HG03280 (cell line): ENCODE results near the gene AWAT2.
"Not testable (repeated sequence)": the region's sequence is repeated elsewhere in the genome, so short reads cannot be mapped to it uniquely, and the experiment has no call there.

ENCODE experiments used
- ATAC-seq: cut with Tn5 transposase; IDR thresholded peaks from one replicate; pipeline ENCODE4 v1.9.1; 2021; ENCODE audit warnings: mild to moderate bottlenecking, moderate library complexity; ENCODE audit not compliant: unreplicated experiment

The AWAT2 gene

GRCh38 chrX:70001708-70002341, 47.9 kb downstream of the AWAT2 start:
- ATAC-seq, result no peak

- no peak for ATAC-seq
Observed at GRCh38 chrX:70001269-70001668, 48.5 kb downstream of the AWAT2 start.

- ATAC-seq, result not testable (repeated sequence)
Observed at GRCh38 chrX:69998299-69998698, 51.4 kb downstream of the AWAT2 start.

GRCh38 chrX:69996113-69996468, 53.6 kb downstream of the AWAT2 start:
- ATAC-seq, result no peak

- no peak for ATAC-seq
Observed at GRCh38 chrX:69995362-69996112, 54.2 kb downstream of the AWAT2 start.

- no peak for ATAC-seq
Observed at GRCh38 chrX:69993494-69993893, 56.2 kb downstream of the AWAT2 start.

- no peak for ATAC-seq
Observed at GRCh38 chrX:69991685-69992084, 58.1 kb downstream of the AWAT2 start.
